ENCODE measurements around the gene SEC24C. TPM values are rescaled to one million over a fixed set of nuclear protein-coding genes. Genes with fewer than 3 reads are reported as not detected.

Gene SEC24C
- total and polyA plus RNA-seq, 2 of the 13 experiments (the other 11 are each of a cell fraction or from before 2014, with no cell fraction given), result 63.1 to 66.4 TPM

GRCh38 chr10:73814896-73815718 is 70.9 kb downstream of the SEC24C start:
- TF ChIP-seq ZNF431 (CRISPR knock-in tag; IDR thresholded peaks at IDR 0.05; ENCODE audit: borderline replicate concordance, low read depth), result no peak
- TF ChIP-seq CTCF (CRISPR knock-in tag; IDR thresholded peaks at IDR 0.05), result peak; percentile 20; the same call in 1 of the 2 replicates
- TF ChIP-seq AGO2 (optimal IDR thresholded peaks at IDR 0.05; ENCODE audit: low read depth, low read length), result peak; percentile 19
- peak; percentile 89 for TF ChIP-seq ZNF740 (CRISPR knock-in tag; IDR thresholded peaks at IDR 0.05)
- TF ChIP-seq RARG (CRISPR knock-in tag; IDR thresholded peaks at IDR 0.05; ENCODE audit: low read depth), result no peak
- ATAC-seq, result no peak
- in situ Hi-C loops (cut with HindIII; ENCODE audit: extremely low pct_ligation_motif_present, low pct_unique_long_range_greater_than_20kb) (no loop called here), intact Hi-C loops (cut with micrococcal nuclease; ENCODE audit: unreplicated experiment) (no loop called here)
- peaks cover 7% of the 10 kb centered on the region for H3K4me1 ChIP-seq (ENCODE audit: insufficient read depth, low read length)
- H3K4me2 ChIP-seq (ENCODE audit: low read depth, low read length), result no peak overlapping the region
- ChIA-PET POLR2A (interaction anchor here (1.1 kb wide), 1 partner anchor 26 kb away, joined by 3 read pairs; no protein-coding TSS in a partner anchor), CTCF (ENCODE audit: low intra/inter-chr PET ratio, low total read pairs) (no interaction called here)
- H4K20me1 ChIP-seq (ENCODE audit: insufficient read depth, low read length), result no peaks in the 10 kb centered on the region
- peaks cover 3% of the 10 kb centered on the region for H3K79me2 ChIP-seq (ENCODE audit: insufficient read depth, low read length)
- no peak for FAIRE-seq
- no peak for DNase-seq (ENCODE audit: low spot score)
- 89% methylated on average over 20 of the region's 22 CpGs for WGBS (ENCODE audit: low lambda C conversion rate)
- no peak overlapping the region for H2AFZ ChIP-seq (ENCODE audit: low read length)
- no peak overlapping the region for H3K27ac ChIP-seq (ENCODE audit: extremely low read length, insufficient read depth, low read length)
- no peaks in the 10 kb centered on the region for H3K9me3 ChIP-seq (ENCODE audit: low read length)
- H3K4me3 ChIP-seq (replicated peaks in 1 of 3; ENCODE audit: insufficient read depth in 1 of 3, low read depth in 2 of 3, low read length in 3 of 3), result no peak overlapping the region
- no peak overlapping the region for H3K9ac ChIP-seq (ENCODE audit: insufficient read depth, low read depth, low read length)
- H3K27me3 ChIP-seq (ENCODE audit: control insufficient read depth in 1 of 2, insufficient read depth in 2 of 2, low read length in 2 of 2), result no peaks in the 10 kb centered on the region; a peak in 1 of 5 replicates
- H3K36me3 ChIP-seq (replicated peaks in 1 of 2; ENCODE audit: control insufficient read depth in 1 of 2, insufficient read depth in 2 of 2, low read length in 2 of 2), result peaks cover 0 to 21% of the 10 kb centered on the region in 2 experiments
- BruUV-seq (replicated peaks), result no TSS peak

Measured in HepG2 (cell line).